Fibroblast of lung (primary cell): ENCODE results near the gene OR2AT4. TPM values are rescaled to one million over a fixed set of nuclear protein-coding genes. Genes with fewer than 3 reads are reported as not detected.

Experiments used
- DNase-seq, 2 donors: peaks; one replicate each; pipeline versions ENCODE4 v3.0.0 to v3.0.0-alpha.2; 2010; ENCODE audit warnings: low read depth in 2 of 2
- H2AFZ ChIP-seq: 2 replicates; pipeline ENCODE4 v1.5.1; 2012; ENCODE audit warnings: low read length, control low read depth, inconsistent platforms
- H3K27ac ChIP-seq: 2 replicates; pipeline ENCODE4 v1.5.1; 2011; ENCODE audit warnings: low read length, control low read depth; ENCODE audit not compliant: insufficient read depth
- H3K27me3 ChIP-seq: 2 replicates; pipeline ENCODE4 v1.5.1; 2011; ENCODE audit warnings: mild to moderate bottlenecking, low read length; ENCODE audit not compliant: control insufficient read depth, insufficient read depth
- H3K36me3 ChIP-seq: 2 replicates; pipeline ENCODE4 v1.5.1; 2011; ENCODE audit warnings: low read length; ENCODE audit not compliant: control insufficient read depth, insufficient read depth
- H3K4me1 ChIP-seq: 2 replicates; pipeline ENCODE4 v1.5.1; 2011; ENCODE audit warnings: low read length; ENCODE audit not compliant: control insufficient read depth, insufficient read depth; ENCODE audit errors: extremely low read depth
- H3K4me2 ChIP-seq: 2 replicates; pipeline ENCODE4 v1.5.1; 2011; ENCODE audit warnings: low read length, control low read depth; ENCODE audit not compliant: insufficient read depth; ENCODE audit errors: extremely low read depth
- H3K4me3 ChIP-seq, 4 experiments: fragments of 200-600 bp in 1 of 4; sonication (generic) in 1 of 4; replicated peaks in 1 of 4; 2 replicates each; pipeline ENCODE4 v1.5.1; 2011 to 2016; ENCODE audit warnings: low read length in 4 of 4, low read depth in 3 of 4, mild to moderate bottlenecking in 3 of 4, control low read depth in 2 of 4, inconsistent platforms in 1 of 4, mixed read lengths in 1 of 4; ENCODE audit not compliant: insufficient read depth in 1 of 4; ENCODE audit errors: control extremely low read depth in 1 of 4
- H3K79me2 ChIP-seq: 2 replicates; pipeline ENCODE4 v1.5.1; 2012; ENCODE audit warnings: mild to moderate bottlenecking, low read length, inconsistent platforms; ENCODE audit not compliant: control insufficient read depth, insufficient read depth
- H3K9ac ChIP-seq: 2 replicates; pipeline ENCODE4 v1.5.1; 2011; ENCODE audit warnings: mild to moderate bottlenecking, low read length, control low read depth; ENCODE audit not compliant: insufficient read depth
- H3K9me3 ChIP-seq: 2 replicates; pipeline ENCODE4 v1.5.1; 2012; ENCODE audit warnings: low read depth, low read length; ENCODE audit not compliant: control insufficient read depth, insufficient read depth
- H4K20me1 ChIP-seq: 2 replicates; pipeline ENCODE4 v1.5.1; 2011; ENCODE audit warnings: low read length; ENCODE audit not compliant: control insufficient read depth, insufficient read depth; ENCODE audit errors: extremely low read depth
- CTCF ChIP-seq, 2 donors: IDR thresholded peaks in 1 of 2; conservative IDR thresholded peaks in 1 of 2; 1 replicate in 1 of 2; 2 replicates in 1 of 2; pipeline ENCODE4 v1.5.1; 2011 to 2012; ENCODE audit warnings: low read length in 2 of 2, control low read depth in 1 of 2, inconsistent platforms in 1 of 2, low read depth in 1 of 2, mild to moderate bottlenecking in 1 of 2
- EZH2 ChIP-seq: IDR thresholded peaks from 2 replicates; pipeline ENCODE4 v1.5.1; 2012; ENCODE audit warnings: low read length, control low read depth, mild to moderate bottlenecking; ENCODE audit errors: missing control alignments
- polyA plus RNA-seq, 2 donors: library from polyadenylated mRNA; depleted of rRNA in 1 of 2; stranded (reverse) in 1 of 2; unstranded in 1 of 2; fragments of >200 nt; gene quantifications; 2 replicates each; pipeline ENCODE4 v1.2.1, GENCODE V29; 2011 to 2012; ENCODE audit warnings: missing spikeins in 1 of 2
- total RNA-seq: library from RNA; depleted of rRNA; stranded (reverse); fragments of >200 nt; gene quantifications from 2 replicates; pipeline ENCODE4 v1.2.1, GENCODE V29; 2014

OR2AT4 gene
- total and polyA plus RNA-seq, 2 donors (not counting 1 experiment from before 2014, with no cell fraction given) = not detected

DNA sequence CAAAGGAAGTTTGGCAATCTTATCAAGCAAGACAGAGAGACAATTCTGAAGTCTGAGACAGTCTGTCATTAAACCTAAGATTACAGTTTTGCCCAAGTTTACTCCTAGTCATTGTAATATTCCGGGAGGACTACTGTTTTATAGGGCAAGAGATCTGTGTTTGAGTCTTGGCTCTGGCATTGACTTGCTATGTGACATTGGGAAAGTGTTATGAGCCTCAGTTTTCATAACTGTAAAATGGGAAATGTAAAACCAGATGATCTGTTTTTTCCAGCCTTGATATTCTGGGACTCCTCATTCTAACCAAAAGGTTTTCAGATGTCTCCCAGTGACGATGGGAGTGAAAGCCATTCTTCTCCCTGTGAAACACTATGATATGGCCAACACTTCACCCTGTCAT lies 29.9 kb upstream of the OR2AT4 start:
- Histone ChIP-seq H4K20me1 (no peaks in the 10 kb centered on the region), H3K79me2 (no peaks in the 10 kb centered on the region), H3K4me1 (no peaks in the 10 kb centered on the region), H3K4me3 (no peak overlapping the region), H2AFZ (no peak overlapping the region), H3K9ac (no peak overlapping the region), H3K9me3 (no peaks in the 10 kb centered on the region), H3K27ac (no peak overlapping the region), H3K4me2 (no peak overlapping the region), H3K27me3 (peaks cover 2% of the 10 kb centered on the region), H3K36me3 (no peaks in the 10 kb centered on the region)
- TF ChIP-seq CTCF (conservative IDR thresholded peaks at IDR 0.05 in 1 of 2, IDR thresholded peaks at IDR 0.05 in 1 of 2; ENCODE audit: low read depth in 1 of 2, low read length in 2 of 2) = no peak
- TF ChIP-seq EZH2 = no peak
- no peak for DNase-seq

GRCh38 chr11:75118577-75118976 lies 21.9 kb upstream of the OR2AT4 start:
- TF ChIP-seq EZH2 = no peak
- TF ChIP-seq CTCF (conservative IDR thresholded peaks at IDR 0.05 in 1 of 2, IDR thresholded peaks at IDR 0.05 in 1 of 2; ENCODE audit: low read depth in 1 of 2, low read length in 2 of 2) = no peak
- Histone ChIP-seq H3K4me3 (no peak overlapping the region), H3K27ac (no peak overlapping the region), H3K4me1 (no peaks in the 10 kb centered on the region), H3K27me3 (no peaks in the 10 kb centered on the region), H3K9me3 (no peaks in the 10 kb centered on the region), H3K79me2 (no peaks in the 10 kb centered on the region), H4K20me1 (no peaks in the 10 kb centered on the region), H3K36me3 (no peaks in the 10 kb centered on the region), H3K4me2 (no peak overlapping the region), H2AFZ (no peak overlapping the region), H3K9ac (no peak overlapping the region)
- DNase-seq = no peak

- Histone ChIP-seq H2AFZ (no peak overlapping the region), H3K4me1 (no peaks in the 10 kb centered on the region), H3K79me2 (no peaks in the 10 kb centered on the region), H3K9me3 (no peaks in the 10 kb centered on the region), H3K9ac (no peak overlapping the region), H3K4me3 (no peak overlapping the region), H3K36me3 (no peaks in the 10 kb centered on the region), H3K27me3 (no peaks in the 10 kb centered on the region), H3K27ac (no peak overlapping the region), H3K4me2 (no peak overlapping the region), H4K20me1 (no peaks in the 10 kb centered on the region)
- DNase-seq = no peak
- TF ChIP-seq CTCF (conservative IDR thresholded peaks at IDR 0.05 in 1 of 2, IDR thresholded peaks at IDR 0.05 in 1 of 2; ENCODE audit: low read depth in 1 of 2, low read length in 2 of 2) (no peak), EZH2 (no peak)
These were observed 17.8 kb upstream of the OR2AT4 start for GRCh38 chr11:75114465-75114864.
